Endothelial cell (in vitro differentiated cells): Measurements from ENCODE around the gene PARD3B. TPM values are rescaled to one million over a fixed set of nuclear protein-coding genes. Genes with fewer than 3 reads are reported as not detected.

Source experiments
- DNase-seq: peaks from one replicate; pipeline ENCODE4 v3.0.0; 2021; ENCODE audit warnings: low spot score
- H3K27ac Mint-ChIP-seq: one replicate; pipeline ENCODE4 v1.8.0; 2021; ENCODE audit warnings: mixed read lengths, inconsistent platforms; ENCODE audit not compliant: unreplicated experiment
- H3K27me3 Mint-ChIP-seq: one replicate; pipeline ENCODE4 v1.8.0; 2021; ENCODE audit warnings: mild to moderate bottlenecking, moderate library complexity, mixed read lengths, inconsistent platforms; ENCODE audit not compliant: unreplicated experiment
- H3K36me3 Mint-ChIP-seq: one replicate; pipeline ENCODE4 v1.8.0; 2021; ENCODE audit warnings: mild to moderate bottlenecking, low read depth, mixed read lengths, inconsistent platforms; ENCODE audit not compliant: unreplicated experiment
- H3K4me1 Mint-ChIP-seq: one replicate; pipeline ENCODE4 v1.8.0; 2021; ENCODE audit warnings: mild to moderate bottlenecking, mixed read lengths, inconsistent platforms; ENCODE audit not compliant: unreplicated experiment
- H3K4me3 Mint-ChIP-seq: one replicate; pipeline ENCODE4 v1.8.0; 2021; ENCODE audit warnings: mild to moderate bottlenecking, mixed read lengths, inconsistent platforms; ENCODE audit not compliant: unreplicated experiment
- H3K9me3 Mint-ChIP-seq: one replicate; pipeline ENCODE4 v1.8.0; 2021; ENCODE audit warnings: mixed read lengths, inconsistent platforms; ENCODE audit not compliant: unreplicated experiment
- CTCF ChIP-seq: fragments of 200-600 bp; sonication (generic); IDR thresholded peaks from one replicate; pipeline ENCODE4 v1.5.0; 2021; ENCODE audit warnings: antibody characterized with exemption; ENCODE audit not compliant: unreplicated experiment
- total RNA-seq: library from RNA; stranded (reverse); fragmentation: NEBNext Ultra II Directional; extraction: Animal tissue kit (Norgen Biotek cat#: 25700); gene quantifications from one replicate; pipeline ENCODE4 v1.2.1, GENCODE V29; 2021; ENCODE audit not compliant: unreplicated experiment

Gene PARD3B
- total RNA-seq, 1 donor from 2014 or later: 17.4 TPM

GRCh38 chr2:205199165-205199850 is 654.0 kb downstream of the PARD3B start:
- no peaks in the 10 kb centered on the region for H3K36me3 Mint-ChIP-seq
- H3K9me3 Mint-ChIP-seq: no peaks in the 10 kb centered on the region
- no peak for DNase-seq
- H3K4me1 Mint-ChIP-seq: peaks cover 16% of the 10 kb centered on the region
- peak overlapping the region; percentile 78 for H3K27ac Mint-ChIP-seq
- H3K27me3 Mint-ChIP-seq: no peaks in the 10 kb centered on the region
- no peak overlapping the region for H3K4me3 Mint-ChIP-seq
- no peak for TF ChIP-seq CTCF

- Mint-ChIP-seq H3K4me1 (no peaks in the 10 kb centered on the region), H3K27me3 (no peaks in the 10 kb centered on the region), H3K4me3 (no peak overlapping the region), H3K9me3 (no peaks in the 10 kb centered on the region), H3K27ac (no peak overlapping the region), H3K36me3 (no peaks in the 10 kb centered on the region)
- DNase-seq: no peak
- no peak for TF ChIP-seq CTCF
Measured at GRCh38 chr2:205210494-205210893, 665.2 kb downstream of the PARD3B start.

GRCh38 chr2:205212357-205212756 is 667.1 kb downstream of the PARD3B start:
- Mint-ChIP-seq H3K9me3 (no peaks in the 10 kb centered on the region), H3K4me3 (no peak overlapping the region), H3K4me1 (no peaks in the 10 kb centered on the region), H3K27ac (no peak overlapping the region), H3K36me3 (no peaks in the 10 kb centered on the region), H3K27me3 (no peaks in the 10 kb centered on the region)
- DNase-seq: no peak
- no peak for TF ChIP-seq CTCF

- no peak for DNase-seq
- no peak for TF ChIP-seq CTCF
- H3K27ac Mint-ChIP-seq: no peak overlapping the region
- H3K36me3 Mint-ChIP-seq: no peaks in the 10 kb centered on the region
- no peaks in the 10 kb centered on the region for H3K9me3 Mint-ChIP-seq
- H3K4me1 Mint-ChIP-seq: peaks cover 4% of the 10 kb centered on the region
- no peaks in the 10 kb centered on the region for H3K27me3 Mint-ChIP-seq
- H3K4me3 Mint-ChIP-seq: no peak overlapping the region
Measured at GRCh38 chr2:205216092-205216491, 670.8 kb downstream of the PARD3B start.

GRCh38 chr2:205216580-205216979 is 671.3 kb downstream of the PARD3B start:
- Mint-ChIP-seq H3K9me3 (no peaks in the 10 kb centered on the region), H3K4me3 (no peak overlapping the region), H3K27me3 (no peaks in the 10 kb centered on the region), H3K27ac (no peak overlapping the region), H3K36me3 (no peaks in the 10 kb centered on the region), H3K4me1 (peaks cover 4% of the 10 kb centered on the region)
- TF ChIP-seq CTCF: no peak
- no peak for DNase-seq
